ENCODE measurements around the gene PNPLA3.

PNPLA3 gene

GRCh38 chr22:43968614-43969013, 45.0 kb downstream of the PNPLA3 start:
- DNase-seq (ENCODE audit: low spot score): no peak

GRCh38 chr22:43969021-43969878, 45.6 kb downstream of the PNPLA3 start:
- no peak for DNase-seq (ENCODE audit: low spot score)

- DNase-seq (ENCODE audit: low spot score): no peak
Measured at GRCh38 chr22:43969989-43970755, 46.6 kb downstream of the PNPLA3 start.

- DNase-seq (ENCODE audit: low spot score): no peak
Measured at GRCh38 chr22:43971112-43971511, 47.5 kb downstream of the PNPLA3 start.

- DNase-seq (ENCODE audit: low spot score): no peak
Measured at GRCh38 chr22:43972931-43973462, 49.4 kb downstream of the PNPLA3 start.

- DNase-seq (ENCODE audit: low spot score): no peak
Measured at GRCh38 chr22:43974028-43974545, 50.5 kb downstream of the PNPLA3 start.

GRCh38 chr22:43975041-43975440, 51.4 kb downstream of the PNPLA3 start:
- DNase-seq (ENCODE audit: low spot score): no peak

- DNase-seq (ENCODE audit: low spot score): no peak
Measured at GRCh38 chr22:43976861-43977795, 53.5 kb downstream of the PNPLA3 start.

- DNase-seq (ENCODE audit: low spot score): no peak
Measured at GRCh38 chr22:43978558-43978957, 55.0 kb downstream of the PNPLA3 start.

- no peak for DNase-seq (ENCODE audit: low spot score)
Measured at GRCh38 chr22:43980579-43980978, 57.0 kb downstream of the PNPLA3 start.

- no peak for DNase-seq (ENCODE audit: low spot score)
Measured at GRCh38 chr22:43980996-43981395, 57.4 kb downstream of the PNPLA3 start.

- DNase-seq (ENCODE audit: low spot score): no peak
Measured at GRCh38 chr22:43983808-43984207, 60.2 kb downstream of the PNPLA3 start.

GRCh38 chr22:43985532-43985931, 61.9 kb downstream of the PNPLA3 start:
- no peak for DNase-seq (ENCODE audit: low spot score)

- DNase-seq (ENCODE audit: low spot score): no peak
Measured at GRCh38 chr22:43988116-43988820, 64.7 kb downstream of the PNPLA3 start.

- DNase-seq (ENCODE audit: low spot score): no peak
Measured at GRCh38 chr22:43988960-43989359, 65.4 kb downstream of the PNPLA3 start.

GRCh38 chr22:43990044-43990443, 66.4 kb downstream of the PNPLA3 start:
- DNase-seq (ENCODE audit: low spot score): no peak

- DNase-seq (ENCODE audit: low spot score): no peak
Measured at GRCh38 chr22:43991316-43992020, 67.9 kb downstream of the PNPLA3 start.

GRCh38 chr22:43992331-43992821, 68.8 kb downstream of the PNPLA3 start:
- DNase-seq (ENCODE audit: low spot score): no peak

- peak; percentile 57 for DNase-seq (ENCODE audit: low spot score)
Measured at GRCh38 chr22:43993072-43993760, 69.6 kb downstream of the PNPLA3 start.

- DNase-seq (ENCODE audit: low spot score): no peak
Measured at GRCh38 chr22:43994006-43994405, 70.4 kb downstream of the PNPLA3 start.

Data from kidney tubule cell (primary cell).